Neural progenitor cell (in vitro differentiated cells): ENCODE results near the gene MYL11. TPM values are rescaled to one million over a fixed set of nuclear protein-coding genes. Genes with fewer than 3 reads are reported as not detected.
"Not testable (repeated sequence)": the region's sequence is repeated elsewhere in the genome, so short reads cannot be mapped to it uniquely, and the experiment has no call there.

ENCODE experiments used
- DNase-seq: peaks from one replicate; pipeline ENCODE4 v3.0.0-alpha.2; 2016; ENCODE audit warnings: low spot score
- H2AFZ ChIP-seq: fragments of 200-600 bp; sonication (generic); replicated peaks from 2 replicates; pipeline ENCODE4 v1.6.1; 2016; ENCODE audit warnings: antibody characterized with exemption
- H3F3A ChIP-seq: fragments of 200-600 bp; sonication (generic); 2 replicates; pipeline ENCODE4 v1.6.1; 2016; ENCODE audit warnings: antibody characterized with exemption, low read depth
- H3K27ac ChIP-seq: fragments of 200-600 bp; sonication (generic); 2 replicates; pipeline ENCODE4 v1.5.1; 2016; ENCODE audit warnings: mild to moderate bottlenecking
- H3K27me3 ChIP-seq: fragments of 200-600 bp; sonication (generic); 2 replicates; pipeline ENCODE4 v1.6.1; 2016; ENCODE audit warnings: mild to moderate bottlenecking, moderate library complexity
- H3K36me3 ChIP-seq: fragments of 200-600 bp; sonication (generic); 2 replicates; pipeline ENCODE4 v1.5.1; 2016
- H3K4me1 ChIP-seq: fragments of 200-600 bp; sonication (generic); 2 replicates; pipeline ENCODE4 v1.6.1; 2016; ENCODE audit warnings: mixed run types
- H3K4me2 ChIP-seq: fragments of 200-600 bp; sonication (generic); 2 replicates; pipeline ENCODE4 v1.6.1; 2016
- H3K4me3 ChIP-seq: fragments of 200-600 bp; sonication (generic); 2 replicates; pipeline ENCODE4 v1.5.1; 2016
- H3K79me2 ChIP-seq: fragments of 200-600 bp; sonication (generic); 2 replicates; pipeline ENCODE4 v1.6.1; 2016; ENCODE audit warnings: low read depth
- H3K9ac ChIP-seq: fragments of 200-600 bp; sonication (generic); 2 replicates; pipeline ENCODE4 v1.6.1; 2016
- H3K9me3 ChIP-seq: fragments of 200-600 bp; sonication (generic); 2 replicates; pipeline ENCODE4 v1.5.1; 2016; ENCODE audit warnings: low read depth
- H4K20me1 ChIP-seq: fragments of 200-600 bp; sonication (generic); 2 replicates; pipeline ENCODE4 v1.6.1; 2016; ENCODE audit warnings: low read depth
- H3K27ac Mint-ChIP-seq: 3 replicates; pipeline ENCODE4 v1.8.0; 2021; ENCODE audit warnings: mixed read lengths
- H3K27me3 Mint-ChIP-seq: 2 replicates; pipeline ENCODE4 v1.8.0; 2022; ENCODE audit warnings: low read depth, mild to moderate bottlenecking, inconsistent platforms, moderate library complexity, mixed read lengths; ENCODE audit not compliant: insufficient read depth
- H3K36me3 Mint-ChIP-seq: 3 replicates; pipeline ENCODE4 v1.8.0; 2021; ENCODE audit warnings: mixed read lengths
- H3K4me1 Mint-ChIP-seq: 3 replicates; pipeline ENCODE4 v1.8.0; 2021; ENCODE audit warnings: mixed read lengths
- H3K4me3 Mint-ChIP-seq: 3 replicates; pipeline ENCODE4 v1.8.0; 2021; ENCODE audit warnings: mild to moderate bottlenecking, moderate library complexity, mixed read lengths
- H3K9me3 Mint-ChIP-seq: 3 replicates; pipeline ENCODE4 v1.8.0; 2020; ENCODE audit warnings: mixed read lengths
- CTCF ChIP-seq: fragments of 200-600 bp; sonication (generic); IDR thresholded peaks from 2 replicates; pipeline ENCODE4 v1.5.1; 2017; ENCODE audit warnings: antibody characterized with exemption, mild to moderate bottlenecking
- EZH2 ChIP-seq: fragments of 200-600 bp; sonication (generic); IDR thresholded peaks from 2 replicates; pipeline ENCODE4 v1.6.1; 2017; ENCODE audit warnings: antibody characterized with exemption, mild to moderate bottlenecking, moderate library complexity
- EZH2phosphoT487 ChIP-seq: fragments of 200-600 bp; sonication (generic); IDR thresholded peaks from 2 replicates; pipeline ENCODE4 v1.6.1; 2017; ENCODE audit warnings: antibody characterized with exemption
- total RNA-seq: library from RNA; depleted of rRNA; stranded (reverse); fragments of >200 nt; gene quantifications from 2 replicates; pipeline ENCODE4 v1.2.3, GENCODE V29; 2015; ENCODE audit warnings: low replicate concordance

The MYL11 gene
- total RNA-seq, 1 donor from 2014 or later, result 4.1 TPM

- Histone ChIP-seq H2AFZ (peak within 1 kb of the TSS; percentile 30), H3K9me3 (no peaks in the 10 kb centered on the region), H3K36me3 (no peaks in the 10 kb centered on the region), H3K4me2 (peak within 1 kb of the TSS; percentile 100), H3K27ac (peak within 1 kb of the TSS; percentile 99), H3K9ac (peak within 1 kb of the TSS; percentile 75), H3K4me1 (peaks cover 35% of the 10 kb centered on the region), H3F3A (peaks cover 75% of the 10 kb centered on the region), H4K20me1 (peaks cover 40% of the 10 kb centered on the region), H3K4me3 (peak within 1 kb of the TSS; percentile 100), H3K79me2 (peaks cover 42% of the 10 kb centered on the region), H3K27me3 (no peaks in the 10 kb centered on the region)
- Mint-ChIP-seq H3K4me1 (peaks cover 46% of the 10 kb centered on the region), H3K36me3 (peaks cover 5% of the 10 kb centered on the region), H3K4me3 (peak within 1 kb of the TSS; percentile 86), H3K9me3 (no peaks in the 10 kb centered on the region), H3K27me3 (peaks cover 15% of the 10 kb centered on the region), H3K27ac (peak within 1 kb of the TSS; percentile 98)
- TF ChIP-seq EZH2phosphoT487 (no peak), CTCF (peak; percentile 49)
- peak; percentile 97 for DNase-seq
These were observed 20.8 kb downstream of the MYL11 start, which contains the start of gene ZNF48 for GRCh38 chr16:30395155-30395991. ZNF48 (plus strand) TSS chr16:30395420; CDS start chr16:30395795, 375 bp downstream.

DNA sequence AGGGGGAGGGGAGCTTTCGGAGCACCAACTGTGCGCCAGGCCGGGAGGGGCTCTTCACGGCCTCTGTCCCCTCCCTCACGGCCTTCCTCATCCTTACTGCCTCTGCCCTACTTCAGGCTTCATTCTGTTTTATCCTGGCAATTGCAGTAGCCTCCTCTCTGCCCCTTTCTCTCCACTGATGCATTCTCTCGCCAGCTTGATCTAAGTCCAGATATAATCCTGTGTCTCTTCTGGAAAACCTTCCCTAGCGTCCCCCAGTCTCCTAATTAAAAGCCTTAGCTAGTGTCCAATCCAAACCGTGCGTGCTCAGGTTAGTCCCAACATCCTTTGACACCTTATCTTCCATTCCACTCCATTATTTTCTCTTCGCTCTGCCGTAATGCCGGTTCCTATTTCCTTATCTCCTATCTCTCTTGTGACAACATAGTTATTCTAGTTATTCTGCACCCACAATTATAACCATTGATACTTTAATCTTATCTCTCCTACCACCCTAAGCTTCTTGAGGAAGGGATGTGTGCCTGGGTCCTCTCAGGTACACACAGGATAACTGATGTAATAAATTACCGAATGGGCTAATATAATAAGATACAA, 21.5 kb downstream of the MYL11 start:
- Mint-ChIP-seq H3K4me3 (peak overlapping the region; percentile 86), H3K4me1 (peaks cover 47% of the 10 kb centered on the region), H3K36me3 (peaks cover 5% of the 10 kb centered on the region), H3K27ac (peak overlapping the region; percentile 98), H3K27me3 (peaks cover 20% of the 10 kb centered on the region), H3K9me3 (no peaks in the 10 kb centered on the region)
- H4K20me1 ChIP-seq, result peaks cover 40% of the 10 kb centered on the region
- H2AFZ ChIP-seq, result no peak overlapping the region
- peaks cover 42% of the 10 kb centered on the region for H3K79me2 ChIP-seq
- DNase-seq, result no peak
- H3K4me2 ChIP-seq, result peak overlapping the region; percentile 100
- peaks cover 40% of the 10 kb centered on the region for H3K4me1 ChIP-seq
- no peaks in the 10 kb centered on the region for H3K9me3 ChIP-seq
- no peaks in the 10 kb centered on the region for H3K36me3 ChIP-seq
- no peak for TF ChIP-seq EZH2phosphoT487
- TF ChIP-seq EZH2, result no peak
- TF ChIP-seq CTCF, result no peak
- peak overlapping the region; percentile 100 for H3K4me3 ChIP-seq
- peaks cover 83% of the 10 kb centered on the region for H3F3A ChIP-seq
- H3K27me3 ChIP-seq, result no peaks in the 10 kb centered on the region
- peak overlapping the region; percentile 99 for H3K27ac ChIP-seq
- peak overlapping the region; percentile 75 for H3K9ac ChIP-seq

DNA sequence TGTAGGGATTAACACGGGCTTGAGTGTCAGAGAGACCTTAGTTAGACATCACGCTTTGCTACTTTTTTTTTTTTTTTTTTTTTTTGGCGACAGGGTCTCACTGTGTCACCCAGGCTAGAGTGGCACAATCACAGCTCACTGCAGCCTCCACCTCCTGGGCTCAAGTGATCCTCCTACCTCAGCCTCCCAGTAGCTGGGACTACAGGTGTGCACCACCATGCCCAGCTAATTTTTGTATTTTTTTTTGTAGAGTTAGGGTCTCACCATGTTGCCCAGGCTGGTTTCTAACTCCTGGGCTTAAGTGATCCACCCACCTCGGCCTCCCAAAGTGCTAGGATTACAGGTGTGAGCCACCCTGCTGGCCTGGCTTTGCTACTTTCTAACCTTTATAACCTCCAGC, 22.0 kb downstream of the MYL11 start:
- H3K79me2 ChIP-seq, result peaks cover 42% of the 10 kb centered on the region
- Mint-ChIP-seq H3K4me1 (peaks cover 50% of the 10 kb centered on the region), H3K4me3 (peak overlapping the region; percentile 86), H3K27me3 (peaks cover 22% of the 10 kb centered on the region)
- peaks cover 42% of the 10 kb centered on the region for H3K4me1 ChIP-seq
- not testable (repeated sequence) for DNase-seq, H3K9me3 ChIP-seq, H3K36me3 ChIP-seq, H3K9ac ChIP-seq, H3K27me3 ChIP-seq, H3K27ac Mint-ChIP-seq, H3K9me3 Mint-ChIP-seq, H2AFZ ChIP-seq, H3K27ac ChIP-seq, H3K36me3 Mint-ChIP-seq
- peak overlapping the region; percentile 100 for H3K4me2 ChIP-seq
- peaks cover 88% of the 10 kb centered on the region for H3F3A ChIP-seq
- peak overlapping the region; percentile 100 for H3K4me3 ChIP-seq
- peaks cover 40% of the 10 kb centered on the region for H4K20me1 ChIP-seq
